K562 (cell line): ENCODE results near the gene DZIP1. TPM values are rescaled to one million over a fixed set of nuclear protein-coding genes. Genes with fewer than 3 reads are reported as not detected.

Experiments used
- ATAC-seq: fragments of 200-7000 bp; cut with Tn5 transposase; 3 replicates; pipeline ENCODE4 v1.9.1; 2020; ENCODE audit warnings: moderate library complexity
- BruUV-seq: library from RNA; stranded (reverse); fragments of 400-500 nt; replicated peaks from 2 replicates; lab custom pipeline; 2021; lab: Mats Ljungman, UMichigan
- CTCF ChIA-PET: fragments of 300-600 bp; formaldehyde crosslinking; extraction: SDS; loops from one replicate; lab custom pipeline; 2021; ENCODE audit warnings: low intra/inter-chr PET ratio; lab: Yijun Ruan, JAX
- POLR2A ChIA-PET: fragments of 300-600, 350-650 bp; sonication (Branson Sonifier 250); formaldehyde crosslinking; extraction: SDS; loops from one replicate; lab custom pipeline; 2021; ENCODE audit warnings: antibody characterized with exemption, inconsistent platforms; lab: Yijun Ruan, JAX
- DNase-seq, 4 experiments: peaks; one replicate each; pipeline versions ENCODE4 v3.0.0 to v3.0.0-alpha.2; 2011 to 2018; ENCODE audit warnings: low spot score in 3 of 4, mixed read lengths in 3 of 4; ENCODE audit errors: extremely low read depth in 1 of 4
- FAIRE-seq: peaks from 2 replicates; lab custom pipeline; 2011; peaks lifted over from hg19 to GRCh38; lab: Jason Lieb, UNC
- H2AFZ ChIP-seq: 2 replicates; pipeline ENCODE4 v1.6.0; 2011; ENCODE audit warnings: low read depth, low read length, control low read depth, inconsistent platforms
- H3K27ac ChIP-seq: fragments of 200-600 bp; 3 replicates; pipeline ENCODE4 v1.8.0; 2011; ENCODE audit warnings: low read depth, mild to moderate bottlenecking, control low read depth, inconsistent platforms, low read length, moderate library complexity, mixed read lengths; ENCODE audit errors: extremely low read depth
- H3K27me3 ChIP-seq, 2 experiments: fragments of 300-600 bp in 1 of 2; 2 replicates in 1 of 2; 3 replicates in 1 of 2; pipeline versions ENCODE4 v1.6.0 to v1.8.0; 2011; ENCODE audit warnings: inconsistent platforms in 2 of 2, low read length in 2 of 2, mild to moderate bottlenecking in 1 of 2, mixed read lengths in 1 of 2, moderate library complexity in 1 of 2; ENCODE audit not compliant: control insufficient read depth in 2 of 2, insufficient read depth in 2 of 2
- H3K36me3 ChIP-seq: fragments of 300-600 bp; 3 replicates; pipeline ENCODE4 v1.8.0; 2011; ENCODE audit warnings: mild to moderate bottlenecking, low read length, inconsistent platforms; ENCODE audit not compliant: control insufficient read depth, insufficient read depth
- H3K4me1 ChIP-seq, 2 experiments: fragments of 200-600 bp in 1 of 2; replicated peaks in 1 of 2; 2 replicates in 1 of 2; 3 replicates in 1 of 2; pipeline versions ENCODE4 v1.5.1 to v1.8.0; 2011; ENCODE audit warnings: inconsistent platforms in 2 of 2, low read length in 2 of 2, mild to moderate bottlenecking in 1 of 2, mixed read lengths in 1 of 2, moderate library complexity in 1 of 2; ENCODE audit not compliant: control insufficient read depth in 2 of 2, insufficient read depth in 2 of 2
- H3K4me2 ChIP-seq: 2 replicates; pipeline ENCODE4 v1.6.1; 2011; ENCODE audit warnings: low read length, control low read depth, inconsistent platforms, mixed read lengths; ENCODE audit not compliant: insufficient read depth
- H3K4me3 ChIP-seq: fragments of 200-600 bp; sonication (generic), shearing (Covaris generic); 2 replicates; pipeline ENCODE4 v1.5.1; 2016; ENCODE audit warnings: control low read depth, inconsistent platforms
- H3K79me2 ChIP-seq: fragments of 200-600 bp; 3 replicates; pipeline ENCODE4 v1.8.0; 2011; ENCODE audit warnings: low read length, inconsistent platforms; ENCODE audit not compliant: control insufficient read depth, insufficient read depth
- H3K9ac ChIP-seq, 2 experiments: 2 replicates each; pipeline versions ENCODE4 v1.6.0 to v1.6.1; 2011; ENCODE audit warnings: low read depth in 2 of 2, low read length in 2 of 2, control low read depth in 1 of 2, inconsistent platforms in 1 of 2, mild to moderate bottlenecking in 1 of 2, mixed read lengths in 1 of 2; ENCODE audit not compliant: insufficient read depth in 1 of 2
- H3K9me1 ChIP-seq: one replicate; pipeline ENCODE4 v1.6.0; 2011; ENCODE audit warnings: inconsistent platforms, mild to moderate bottlenecking, low read length, moderate library complexity; ENCODE audit not compliant: control insufficient read depth, insufficient read depth
- H3K9me3 ChIP-seq: replicated peaks from 2 replicates; pipeline ENCODE4 v1.5.1; 2011; ENCODE audit warnings: low read depth, low read length, inconsistent platforms; ENCODE audit not compliant: control insufficient read depth, insufficient read depth
- H4K20me1 ChIP-seq: replicated peaks from 2 replicates; pipeline ENCODE4 v1.6.1; 2011; ENCODE audit warnings: low read length, inconsistent platforms, mixed read lengths; ENCODE audit not compliant: control insufficient read depth, insufficient read depth
- EWSR1 ChIP-seq: fragments of 450-650 bp; IDR thresholded peaks from 2 replicates; pipeline ENCODE4 v1.6.1; 2018; ENCODE audit warnings: borderline replicate concordance, mild to moderate bottlenecking, low read depth, moderate library complexity; ENCODE audit not compliant: partially characterized antibody
- SIRT6 ChIP-seq: IDR thresholded peaks from one replicate; pipeline ENCODE4 v1.6.1; 2012; ENCODE audit warnings: low read depth, mild to moderate bottlenecking, control low read depth, inconsistent platforms, low read length, moderate library complexity
- ZFP36 ChIP-seq: fragments of 150-350 bp; IDR thresholded peaks from 2 replicates; pipeline ENCODE4 v1.6.1; 2018; ENCODE audit warnings: low read length, low read depth; ENCODE audit not compliant: partially characterized antibody
- whole genome bisulfite sequencing: fragments of 100-300 bp; shearing (Covaris generic); methylation state at CpG from one replicate; pipeline ENCODE4 v1.1.6; 2016; ENCODE audit warnings: low coverage, mixed read lengths; ENCODE audit not compliant: insufficient coverage; ENCODE audit errors: missing lambda C conversion rate; 5-methylcytosine and 5-hydroxymethylcytosine counted together
- in situ Hi-C: fragments of 300-500 bp; cut with MboI; formaldehyde crosslinking; loops from 4 replicates; pipeline ENCODE4 v1.15.0; 2018; ENCODE audit warnings: inconsistent platforms, mixed read lengths
- intact Hi-C: fragments of 100-400 bp; cut with micrococcal nuclease; formaldehyde crosslinking; loops from 2 replicates; pipeline ENCODE4 v1.14.2; 2022
- polyA plus RNA-seq, 8 experiments: library from polyadenylated mRNA; depleted of rRNA in 4 of 8; stranded (reverse) in 5 of 8; unstranded in 3 of 8; fragments of >200 nt; fragmentation: Nextera tagmentation in 2 of 8; fragmentation: Illumina TruSeq in 1 of 8; extraction: Ambion mirVana in 2 of 8; extraction: Trizol in 1 of 8; gene quantifications; 2 replicates each; pipeline versions ENCODE4 v1.2.1 to v1.2.3, GENCODE V29; 2011 to 2014; ENCODE audit warnings: inconsistent platforms in 1 of 8, missing spikeins in 1 of 8
- total RNA-seq, 7 experiments: library from RNA; depleted of rRNA in 6 of 7; stranded (reverse); fragments of >200 nt in 6 of 7; fragmentation: Illumina TruSeq in 2 of 7; extraction: Trizol in 2 of 7; gene quantifications; 2 replicates each; pipeline versions ENCODE4 v1.2.1 to v1.2.3, GENCODE V29; 2011 to 2021; ENCODE audit warnings: low replicate concordance in 1 of 7
- TF ChIP-seq, protein P1 (sequence below): fragments of 250-450 bp; sonication (Bioruptor Pico); IDR thresholded peaks from 2 replicates; pipeline ENCODE4 v1.8.0; 2021; ENCODE audit warnings: moderate library complexity, mild to moderate bottlenecking, inconsistent platforms

Gene DZIP1
- total and polyA plus RNA-seq, 9 of the 15 experiments (the other 6 are each of a cell fraction or from before 2014, with no cell fraction given), result 0.07 TPM; not detected in 8

DNA sequence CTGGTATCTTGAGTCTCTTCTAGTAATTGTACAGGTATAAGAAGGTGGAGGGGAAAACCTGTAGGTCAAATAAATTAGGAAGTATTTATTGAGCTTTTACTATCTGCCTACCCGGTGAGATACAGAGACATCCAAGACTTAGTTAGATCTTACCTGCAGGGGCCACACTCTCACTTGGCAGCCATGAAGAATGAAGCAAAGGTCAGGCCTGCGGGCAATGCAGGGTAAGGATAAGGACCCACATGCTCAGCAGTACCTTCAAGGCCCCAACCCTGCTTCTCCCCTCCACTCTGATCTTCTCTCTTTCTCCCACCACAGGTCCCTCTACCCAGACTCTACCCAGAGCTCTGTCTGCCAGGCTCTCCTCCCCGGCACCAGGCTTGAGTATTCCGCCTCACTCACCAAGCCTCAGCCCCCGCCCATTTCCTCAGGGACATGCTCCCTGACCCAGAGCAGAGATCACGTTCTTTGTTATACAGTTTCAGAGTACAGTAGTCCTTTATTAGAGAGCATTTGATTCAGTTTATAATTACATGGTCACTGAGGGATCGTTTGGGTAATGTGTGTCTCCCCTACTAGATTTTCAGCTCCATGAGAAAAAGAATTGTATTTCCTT lies 110.9 kb downstream of the DZIP1 start:
- H3K9me3 ChIP-seq, result no peaks in the 10 kb centered on the region
- in situ Hi-C loops, result loop anchor here (25.0 kb wide), 1 partner anchor 304 kb away; no protein-coding TSS in a partner anchor
- H3K36me3 ChIP-seq, result no peaks in the 10 kb centered on the region
- ATAC-seq, result no peak
- H4K20me1 ChIP-seq, result no peaks in the 10 kb centered on the region
- no peak overlapping the region for H3K27ac ChIP-seq
- no peaks in the 10 kb centered on the region for H3K79me2 ChIP-seq
- TF ChIP-seq EWSR1, result no peak
- no peak for TF ChIP-seq ZFP36
- TF ChIP-seq, protein P1, sequence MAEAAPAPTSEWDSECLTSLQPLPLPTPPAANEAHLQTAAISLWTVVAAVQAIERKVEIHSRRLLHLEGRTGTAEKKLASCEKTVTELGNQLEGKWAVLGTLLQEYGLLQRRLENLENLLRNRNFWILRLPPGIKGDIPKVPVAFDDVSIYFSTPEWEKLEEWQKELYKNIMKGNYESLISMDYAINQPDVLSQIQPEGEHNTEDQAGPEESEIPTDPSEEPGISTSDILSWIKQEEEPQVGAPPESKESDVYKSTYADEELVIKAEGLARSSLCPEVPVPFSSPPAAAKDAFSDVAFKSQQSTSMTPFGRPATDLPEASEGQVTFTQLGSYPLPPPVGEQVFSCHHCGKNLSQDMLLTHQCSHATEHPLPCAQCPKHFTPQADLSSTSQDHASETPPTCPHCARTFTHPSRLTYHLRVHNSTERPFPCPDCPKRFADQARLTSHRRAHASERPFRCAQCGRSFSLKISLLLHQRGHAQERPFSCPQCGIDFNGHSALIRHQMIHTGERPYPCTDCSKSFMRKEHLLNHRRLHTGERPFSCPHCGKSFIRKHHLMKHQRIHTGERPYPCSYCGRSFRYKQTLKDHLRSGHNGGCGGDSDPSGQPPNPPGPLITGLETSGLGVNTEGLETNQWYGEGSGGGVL (CRISPR knock-in tag), result no peak
- no peak for TF ChIP-seq SIRT6
- H3K4me2 ChIP-seq, result no peak overlapping the region
- H3K27me3 ChIP-seq, result no peaks in the 10 kb centered on the region
- DNase-seq, result no peak
- no peaks in the 10 kb centered on the region for H3K9me1 ChIP-seq
- ChIA-PET POLR2A (no interaction called here), CTCF (no interaction called here)
- no peak overlapping the region for H2AFZ ChIP-seq
- no peak overlapping the region for H3K4me3 ChIP-seq
- H3K4me1 ChIP-seq, result no peaks in the 10 kb centered on the region
- no peak for FAIRE-seq
- H3K9ac ChIP-seq, result no peak overlapping the region
- 14% methylated on average over 4 of the region's 7 CpGs for WGBS
- intact Hi-C loops, result no loop called here
- no TSS peak for BruUV-seq
